Subcutaneous adipose tissue (tissue), 4 donors: Measurements from ENCODE around the gene THOC5. TPM values are rescaled to one million over a fixed set of nuclear protein-coding genes. Genes with fewer than 3 reads are reported as not detected.

Experiments used
- CTCF ChIP-seq: fragments of 450-650 bp; IDR thresholded peaks from one replicate; pipeline ENCODE4 v1.5.1; 2016; ENCODE audit warnings: low read depth, mild to moderate bottlenecking, control low read depth, antibody characterized with exemption, moderate library complexity
- total RNA-seq, 4 donors: library from RNA; depleted of rRNA; stranded (reverse); fragments of >200 nt; gene quantifications; one replicate each; pipeline ENCODE4 v1.1.0, GENCODE V29; 2016

The THOC5 gene
- total RNA-seq, 4 donors from 2014 or later: 26.9 to 55.8 (median 46.2) TPM

- no peak for TF ChIP-seq CTCF
Observed at GRCh38 chr22:29580200-29580810, 26.7 kb upstream of the THOC5 start.

GRCh38 chr22:29578462-29579200, 25.1 kb upstream of the THOC5 start:
- no peak for TF ChIP-seq CTCF

- TF ChIP-seq CTCF: no peak
Observed at GRCh38 chr22:29574762-29575450, 21.3 kb upstream of the THOC5 start.

GRCh38 chr22:29570912-29571549, 17.5 kb upstream of the THOC5 start:
- TF ChIP-seq CTCF: no peak

GRCh38 chr22:29570456-29570855, 16.9 kb upstream of the THOC5 start:
- no peak for TF ChIP-seq CTCF

GRCh38 chr22:29569011-29569678, 15.6 kb upstream of the THOC5 start:
- no peak for TF ChIP-seq CTCF
